Prostate gland (tissue), 2 donors: ENCODE results near the gene CCNJL. TPM values are rescaled to one million over a fixed set of nuclear protein-coding genes. Genes with fewer than 3 reads are reported as not detected.
A peak's percentile ranks its signal among the peaks of the same experiment; 100 is the strongest.

Experiments used
- DNase-seq: peaks from one replicate; pipeline ENCODE4 v3.0.0-alpha.2; 2019; ENCODE audit warnings: low spot score
- H3K27ac ChIP-seq, 2 donors: fragments of 200-600 bp; sonication (generic); 2 replicates each; pipeline ENCODE4 v1.5.1; 2017 to 2019
- H3K27me3 ChIP-seq: fragments of 200-600 bp; sonication (generic); replicated peaks from 2 replicates; pipeline ENCODE4 v1.5.1; 2019; ENCODE audit not compliant: insufficient read depth
- H3K36me3 ChIP-seq, 2 donors: fragments of 200-600 bp; sonication (generic); 1 replicate in 1 of 2; 2 replicates in 1 of 2; pipeline versions ENCODE4 v1.5.1 to v1.8.1; 2017 to 2019
- H3K4me1 ChIP-seq: fragments of 200-600 bp; sonication (generic); replicated peaks from 2 replicates; pipeline ENCODE4 v1.5.1; 2019
- H3K4me3 ChIP-seq, 2 donors: fragments of 200-600 bp; sonication (generic); 2 replicates each; pipeline ENCODE4 v1.5.1; 2017 to 2019
- H3K9me3 ChIP-seq: fragments of 200-600 bp; sonication (generic); 2 replicates; pipeline ENCODE4 v1.5.1; 2017
- POLR2A ChIP-seq: fragments of 450-650 bp; IDR thresholded peaks from one replicate; pipeline ENCODE4 v1.6.1; 2016; ENCODE audit warnings: antibody characterized with exemption, mild to moderate bottlenecking
- POLR2AphosphoS5 ChIP-seq: sonication (generic); formaldehyde crosslinking; IDR thresholded peaks from one replicate; pipeline ENCODE4 v1.6.1; 2017; ENCODE audit warnings: antibody characterized with exemption
- WGBS: methylation state at CpG from one replicate; pipeline ENCODE4 v1.1.5; 2018; 5-methylcytosine and 5-hydroxymethylcytosine counted together
- intact Hi-C: fragments of 100-400 bp; cut with DNase I; formaldehyde crosslinking; loops from one replicate; pipeline ENCODE4 v1.14.2; 2022
- total RNA-seq, 2 donors: library from RNA; depleted of rRNA; stranded (reverse); fragments of >200 nt; gene quantifications; one replicate each; pipeline ENCODE4 v1.1.0, GENCODE V29; 2016
- TF ChIP-seq, protein P1 (sequence below), 4 experiments: fragments of 200-600 bp in 2 of 4; fragments of 450-650 bp in 2 of 4; sonication (generic) in 2 of 4; IDR thresholded peaks; 1 replicate in 3 of 4; 2 replicates in 1 of 4; pipeline ENCODE4 v1.5.1; 2016 to 2019; ENCODE audit warnings: antibody characterized with exemption in 4 of 4, mild to moderate bottlenecking in 2 of 4, moderate library complexity in 2 of 4

The CCNJL gene
- total RNA-seq, 2 donors from 2014 or later = 4.1 to 26.7 TPM

- H3K9me3 ChIP-seq = no peaks in the 10 kb centered on the region
- no peak overlapping the region for H3K4me3 ChIP-seq
- DNase-seq = no peak
- TF ChIP-seq, protein P1, sequence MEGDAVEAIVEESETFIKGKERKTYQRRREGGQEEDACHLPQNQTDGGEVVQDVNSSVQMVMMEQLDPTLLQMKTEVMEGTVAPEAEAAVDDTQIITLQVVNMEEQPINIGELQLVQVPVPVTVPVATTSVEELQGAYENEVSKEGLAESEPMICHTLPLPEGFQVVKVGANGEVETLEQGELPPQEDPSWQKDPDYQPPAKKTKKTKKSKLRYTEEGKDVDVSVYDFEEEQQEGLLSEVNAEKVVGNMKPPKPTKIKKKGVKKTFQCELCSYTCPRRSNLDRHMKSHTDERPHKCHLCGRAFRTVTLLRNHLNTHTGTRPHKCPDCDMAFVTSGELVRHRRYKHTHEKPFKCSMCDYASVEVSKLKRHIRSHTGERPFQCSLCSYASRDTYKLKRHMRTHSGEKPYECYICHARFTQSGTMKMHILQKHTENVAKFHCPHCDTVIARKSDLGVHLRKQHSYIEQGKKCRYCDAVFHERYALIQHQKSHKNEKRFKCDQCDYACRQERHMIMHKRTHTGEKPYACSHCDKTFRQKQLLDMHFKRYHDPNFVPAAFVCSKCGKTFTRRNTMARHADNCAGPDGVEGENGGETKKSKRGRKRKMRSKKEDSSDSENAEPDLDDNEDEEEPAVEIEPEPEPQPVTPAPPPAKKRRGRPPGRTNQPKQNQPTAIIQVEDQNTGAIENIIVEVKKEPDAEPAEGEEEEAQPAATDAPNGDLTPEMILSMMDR (IDR thresholded peaks at IDR 0.05) = no peak
- no peak for TF ChIP-seq POLR2AphosphoS5
- TF ChIP-seq POLR2A = no peak
- H3K27me3 ChIP-seq = no peaks in the 10 kb centered on the region
- no peaks in the 10 kb centered on the region for H3K4me1 ChIP-seq
- no peak overlapping the region for H3K27ac ChIP-seq
- intact Hi-C loops = no loop called here
- no peaks in the 10 kb centered on the region for H3K36me3 ChIP-seq
- 65% methylated on average over 13 of the region's 13 CpGs for WGBS
Observed at GRCh38 chr5:160293901-160294561, 18.3 kb downstream of the CCNJL start.

GRCh38 chr5:160293386-160293785 is 19.0 kb downstream of the CCNJL start:
- Histone ChIP-seq H3K27me3 (no peaks in the 10 kb centered on the region), H3K9me3 (no peaks in the 10 kb centered on the region), H3K4me1 (no peaks in the 10 kb centered on the region), H3K36me3 (no peaks in the 10 kb centered on the region), H3K27ac (no peak overlapping the region), H3K4me3 (no peak overlapping the region)
- TF ChIP-seq POLR2AphosphoS5 = no peak
- TF ChIP-seq POLR2A = no peak
- TF ChIP-seq, protein P1 (IDR thresholded peaks at IDR 0.05) = no peak
- DNase-seq = no peak
- WGBS = 79% methylated on average over 10 of the region's 10 CpGs
- intact Hi-C loops = no loop called here

DNA sequence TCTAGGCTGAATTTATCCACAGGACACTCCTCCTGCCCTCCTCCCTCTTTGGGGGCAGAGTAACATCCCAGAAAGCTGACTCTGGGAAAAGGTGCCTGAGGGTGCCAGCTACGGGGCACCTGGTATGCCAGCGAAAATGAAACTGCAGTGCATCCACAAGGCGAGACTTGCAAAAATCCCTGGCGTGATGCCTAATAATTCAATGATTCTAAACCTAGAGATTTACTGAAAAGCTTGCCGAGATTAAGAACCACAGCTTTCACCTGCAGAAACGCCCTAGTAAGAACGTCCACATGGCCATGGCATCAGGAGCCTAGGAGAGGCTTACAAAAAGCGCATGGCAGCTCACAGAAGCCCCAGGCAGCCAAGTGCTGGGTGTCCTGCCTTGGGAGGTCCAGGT is 20.9 kb downstream of the CCNJL start:
- DNase-seq = no peak
- no peaks in the 10 kb centered on the region for H3K27me3 ChIP-seq
- intact Hi-C loops = no loop called here
- no peak overlapping the region for H3K27ac ChIP-seq
- H3K36me3 ChIP-seq = no peaks in the 10 kb centered on the region
- no peak overlapping the region for H3K4me3 ChIP-seq
- H3K4me1 ChIP-seq = no peaks in the 10 kb centered on the region
- H3K9me3 ChIP-seq = no peaks in the 10 kb centered on the region
- TF ChIP-seq, protein P1 (IDR thresholded peaks at IDR 0.05) = no peak
- TF ChIP-seq POLR2A (no peak), POLR2AphosphoS5 (no peak)
- 66% methylated on average over 8 of the region's 8 CpGs for WGBS

- 87% methylated on average over 3 of the region's 3 CpGs for WGBS
- TF ChIP-seq, protein P1 (IDR thresholded peaks at IDR 0.05) = no peak
- TF ChIP-seq POLR2AphosphoS5 (no peak), POLR2A (no peak)
- Histone ChIP-seq H3K36me3 (no peaks in the 10 kb centered on the region), H3K4me3 (no peak overlapping the region), H3K27ac (no peak overlapping the region), H3K9me3 (no peaks in the 10 kb centered on the region), H3K27me3 (no peaks in the 10 kb centered on the region), H3K4me1 (no peaks in the 10 kb centered on the region)
- no peak for DNase-seq
- intact Hi-C loops = no loop called here
Observed at GRCh38 chr5:160290751-160291150, 21.6 kb downstream of the CCNJL start.

GRCh38 chr5:160289721-160290120 is 22.6 kb downstream of the CCNJL start:
- TF ChIP-seq POLR2A (no peak), POLR2AphosphoS5 (no peak)
- TF ChIP-seq, protein P1 (IDR thresholded peaks at IDR 0.05) = no peak
- Histone ChIP-seq H3K27me3 (no peaks in the 10 kb centered on the region), H3K9me3 (no peaks in the 10 kb centered on the region), H3K27ac (peak overlapping the region in 1 of 2 donors; percentile 27), H3K4me1 (no peaks in the 10 kb centered on the region), H3K36me3 (no peaks in the 10 kb centered on the region), H3K4me3 (no peak overlapping the region)
- intact Hi-C loops = no loop called here
- WGBS = 49% methylated on average over 7 of the region's 7 CpGs
- no peak for DNase-seq
